ENCODE measurements around the gene ACSF2. TPM values are rescaled to one million over a fixed set of nuclear protein-coding genes. Genes with fewer than 3 reads are reported as not detected.

The ACSF2 gene
- total RNA-seq, 4 donors from 2014 or later, result 31.3 to 63.1 (median 42.2) TPM

- TF ChIP-seq CTCF (IDR thresholded peaks at IDR 0.05; ENCODE audit: low read depth), result no peak
These were observed 43.2 kb downstream of the ACSF2 start for GRCh38 chr17:50469208-50469605.

- TF ChIP-seq CTCF (IDR thresholded peaks at IDR 0.05; ENCODE audit: low read depth), result no peak
These were observed 43.8 kb downstream of the ACSF2 start for GRCh38 chr17:50469671-50470305.

- TF ChIP-seq CTCF (IDR thresholded peaks at IDR 0.05; ENCODE audit: low read depth), result no peak
These were observed 44.4 kb downstream of the ACSF2 start for GRCh38 chr17:50470426-50470825.

- no peak for TF ChIP-seq CTCF (IDR thresholded peaks at IDR 0.05; ENCODE audit: low read depth)
These were observed 45.2 kb downstream of the ACSF2 start for GRCh38 chr17:50471009-50471905.

GRCh38 chr17:50472286-50472685, 46.3 kb downstream of the ACSF2 start:
- TF ChIP-seq CTCF (IDR thresholded peaks at IDR 0.05; ENCODE audit: low read depth), result no peak

GRCh38 chr17:50473901-50474300, 47.9 kb downstream of the ACSF2 start:
- TF ChIP-seq CTCF (IDR thresholded peaks at IDR 0.05; ENCODE audit: low read depth), result no peak

GRCh38 chr17:50474523-50474922, 48.5 kb downstream of the ACSF2 start:
- no peak for TF ChIP-seq CTCF (IDR thresholded peaks at IDR 0.05; ENCODE audit: low read depth)

Data from subcutaneous adipose tissue (tissue), 4 donors.